WTC11 (cell line): Measurements from ENCODE around the gene ZNF827. TPM values are rescaled to one million over a fixed set of nuclear protein-coding genes. Genes with fewer than 3 reads are reported as not detected.

Experiments used
- ATAC-seq: fragments of 200-7000 bp; cut with Tn5 transposase; 2 replicates; pipeline ENCODE4 v1.10.0; 2021; ENCODE audit warnings: mild to moderate bottlenecking, moderate library complexity
- CTCF ChIA-PET: fragments of 300-600 bp; sonication (Branson Sonifier 250); formaldehyde crosslinking; loops from one replicate; lab custom pipeline; 2021; ENCODE audit warnings: antibody characterized with exemption; lab: Charles Lee
- POLR2A ChIA-PET: fragments of 350-600 bp; sonication (Branson Sonifier 250); formaldehyde crosslinking; loops from one replicate; lab custom pipeline; 2021; ENCODE audit warnings: antibody characterized with exemption; lab: Charles Lee
- DNase-seq: peaks from one replicate; pipeline ENCODE4 v3.0.0; 2021; ENCODE audit warnings: low spot score
- H3K27ac Mint-ChIP-seq: 2 replicates; pipeline ENCODE4 v1.8.0; 2021; ENCODE audit warnings: mixed read lengths
- H3K27me3 Mint-ChIP-seq: 2 replicates; pipeline ENCODE4 v1.8.0; 2021; ENCODE audit warnings: low read depth, mild to moderate bottlenecking, moderate library complexity, mixed read lengths
- H3K36me3 Mint-ChIP-seq: 2 replicates; pipeline ENCODE4 v1.8.0; 2021; ENCODE audit warnings: mixed read lengths
- H3K4me1 Mint-ChIP-seq: 2 replicates; pipeline ENCODE4 v1.8.0; 2022; ENCODE audit warnings: mixed read lengths
- H3K4me3 Mint-ChIP-seq: 2 replicates; pipeline ENCODE4 v1.8.0; 2021; ENCODE audit warnings: mild to moderate bottlenecking, moderate library complexity, mixed read lengths
- H3K9me3 Mint-ChIP-seq: 2 replicates; pipeline ENCODE4 v1.8.0; 2021; ENCODE audit warnings: mixed read lengths
- ARID4B ChIP-seq: sonication (generic); formaldehyde crosslinking; IDR thresholded peaks from 2 replicates; pipeline ENCODE4 v1.8.0; 2023; ENCODE audit warnings: missing genetic modification reagents, mild to moderate bottlenecking, borderline replicate concordance
- CDX4 ChIP-seq: fragments of 250-450 bp; sonication (Bioruptor Pico); IDR thresholded peaks from 2 replicates; pipeline ENCODE4 v1.9.0; 2021; ENCODE audit warnings: moderate library complexity, mild to moderate bottlenecking, inconsistent platforms, borderline replicate concordance
- CREB1 ChIP-seq: sonication (generic); formaldehyde crosslinking; IDR thresholded peaks from 2 replicates; pipeline ENCODE4 v1.8.0; 2023; ENCODE audit warnings: mild to moderate bottlenecking, missing genetic modification reagents
- E2F5 ChIP-seq: sonication (generic); formaldehyde crosslinking; IDR thresholded peaks from 2 replicates; pipeline ENCODE4 v1.8.1; 2022; ENCODE audit warnings: mild to moderate bottlenecking, moderate library complexity, missing genetic modification reagents
- GABPB1 ChIP-seq: sonication (generic); formaldehyde crosslinking; IDR thresholded peaks from 2 replicates; pipeline ENCODE4 v1.8.1; 2023; ENCODE audit warnings: mild to moderate bottlenecking, missing genetic modification reagents
- NR1H2 ChIP-seq: sonication (generic); formaldehyde crosslinking; IDR thresholded peaks from 2 replicates; pipeline ENCODE4 v1.9.0; 2021; ENCODE audit warnings: mild to moderate bottlenecking, moderate library complexity, missing genetic modification reagents
- RORB ChIP-seq: fragments of 250-450 bp; sonication (Bioruptor Pico); IDR thresholded peaks from 2 replicates; pipeline ENCODE4 v1.9.0; 2021; ENCODE audit warnings: mild to moderate bottlenecking
- SMAD4 ChIP-seq: sonication (generic); formaldehyde crosslinking; IDR thresholded peaks from 2 replicates; pipeline ENCODE4 v1.8.0; 2022; ENCODE audit warnings: mild to moderate bottlenecking, missing genetic modification reagents
- TEAD4 ChIP-seq: sonication (generic); formaldehyde crosslinking; IDR thresholded peaks from 2 replicates; pipeline ENCODE4 v1.8.0; 2022; ENCODE audit warnings: mild to moderate bottlenecking, missing genetic modification reagents
- USF2 ChIP-seq: sonication (generic); formaldehyde crosslinking; IDR thresholded peaks from 2 replicates; pipeline ENCODE4 v1.8.1; 2023; ENCODE audit warnings: mild to moderate bottlenecking, missing genetic modification reagents, moderate library complexity
- ZNF396 ChIP-seq: fragments of 250-450 bp; sonication (Bioruptor Pico); IDR thresholded peaks from 2 replicates; pipeline ENCODE4 v1.8.0; 2021; ENCODE audit warnings: mild to moderate bottlenecking, moderate library complexity, borderline replicate concordance
- total RNA-seq: library from RNA; stranded (reverse); gene quantifications from 3 replicates; pipeline ENCODE4 v1.2.3, GENCODE V29; 2021
- TF ChIP-seq, protein P1 (sequence below): fragments of 250-450 bp; sonication (Bioruptor Pico); IDR thresholded peaks from 2 replicates; pipeline ENCODE4 v1.9.0; 2021; ENCODE audit warnings: mild to moderate bottlenecking, borderline replicate concordance
- TF ChIP-seq, protein P2 (sequence below): sonication (generic); formaldehyde crosslinking; IDR thresholded peaks from 2 replicates; pipeline ENCODE4 v1.8.1; 2022; ENCODE audit warnings: low read depth, missing genetic modification reagents, borderline replicate concordance
- TF ChIP-seq, protein P3 (sequence below): sonication (generic); formaldehyde crosslinking; IDR thresholded peaks from 2 replicates; pipeline ENCODE4 v1.8.0; 2022; ENCODE audit warnings: mild to moderate bottlenecking, missing genetic modification reagents

Gene ZNF827
- total RNA-seq, 1 experiment from 2014 or later, result 25.6 TPM

- no peaks in the 10 kb centered on the region for H3K9me3 Mint-ChIP-seq
- peaks cover 62% of the 10 kb centered on the region for H3K36me3 Mint-ChIP-seq
- DNase-seq, result no peak
- peaks cover 81% of the 10 kb centered on the region for H3K4me1 Mint-ChIP-seq
- CTCF ChIA-PET, result no interaction called here
- no peaks in the 10 kb centered on the region for H3K27me3 Mint-ChIP-seq
- POLR2A ChIA-PET, result no interaction called here
- H3K4me3 Mint-ChIP-seq, result no peak overlapping the region
- TF ChIP-seq NR1H2 (CRISPR knock-in tag) (no peak), SMAD4 (CRISPR knock-in tag) (no peak), RORB (CRISPR knock-in tag) (no peak), E2F5 (CRISPR knock-in tag) (no peak), ARID4B (CRISPR knock-in tag) (no peak), GABPB1 (CRISPR knock-in tag) (no peak), ZNF396 (no peak), TEAD4 (CRISPR knock-in tag) (no peak), CREB1 (no peak), USF2 (CRISPR knock-in tag) (no peak), CDX4 (CRISPR knock-in tag) (no peak)
- TF ChIP-seq, protein P1, sequence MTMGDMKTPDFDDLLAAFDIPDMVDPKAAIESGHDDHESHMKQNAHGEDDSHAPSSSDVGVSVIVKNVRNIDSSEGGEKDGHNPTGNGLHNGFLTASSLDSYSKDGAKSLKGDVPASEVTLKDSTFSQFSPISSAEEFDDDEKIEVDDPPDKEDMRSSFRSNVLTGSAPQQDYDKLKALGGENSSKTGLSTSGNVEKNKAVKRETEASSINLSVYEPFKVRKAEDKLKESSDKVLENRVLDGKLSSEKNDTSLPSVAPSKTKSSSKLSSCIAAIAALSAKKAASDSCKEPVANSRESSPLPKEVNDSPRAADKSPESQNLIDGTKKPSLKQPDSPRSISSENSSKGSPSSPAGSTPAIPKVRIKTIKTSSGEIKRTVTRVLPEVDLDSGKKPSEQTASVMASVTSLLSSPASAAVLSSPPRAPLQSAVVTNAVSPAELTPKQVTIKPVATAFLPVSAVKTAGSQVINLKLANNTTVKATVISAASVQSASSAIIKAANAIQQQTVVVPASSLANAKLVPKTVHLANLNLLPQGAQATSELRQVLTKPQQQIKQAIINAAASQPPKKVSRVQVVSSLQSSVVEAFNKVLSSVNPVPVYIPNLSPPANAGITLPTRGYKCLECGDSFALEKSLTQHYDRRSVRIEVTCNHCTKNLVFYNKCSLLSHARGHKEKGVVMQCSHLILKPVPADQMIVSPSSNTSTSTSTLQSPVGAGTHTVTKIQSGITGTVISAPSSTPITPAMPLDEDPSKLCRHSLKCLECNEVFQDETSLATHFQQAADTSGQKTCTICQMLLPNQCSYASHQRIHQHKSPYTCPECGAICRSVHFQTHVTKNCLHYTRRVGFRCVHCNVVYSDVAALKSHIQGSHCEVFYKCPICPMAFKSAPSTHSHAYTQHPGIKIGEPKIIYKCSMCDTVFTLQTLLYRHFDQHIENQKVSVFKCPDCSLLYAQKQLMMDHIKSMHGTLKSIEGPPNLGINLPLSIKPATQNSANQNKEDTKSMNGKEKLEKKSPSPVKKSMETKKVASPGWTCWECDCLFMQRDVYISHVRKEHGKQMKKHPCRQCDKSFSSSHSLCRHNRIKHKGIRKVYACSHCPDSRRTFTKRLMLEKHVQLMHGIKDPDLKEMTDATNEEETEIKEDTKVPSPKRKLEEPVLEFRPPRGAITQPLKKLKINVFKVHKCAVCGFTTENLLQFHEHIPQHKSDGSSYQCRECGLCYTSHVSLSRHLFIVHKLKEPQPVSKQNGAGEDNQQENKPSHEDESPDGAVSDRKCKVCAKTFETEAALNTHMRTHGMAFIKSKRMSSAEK, result no peak
- TF ChIP-seq, protein P2, sequence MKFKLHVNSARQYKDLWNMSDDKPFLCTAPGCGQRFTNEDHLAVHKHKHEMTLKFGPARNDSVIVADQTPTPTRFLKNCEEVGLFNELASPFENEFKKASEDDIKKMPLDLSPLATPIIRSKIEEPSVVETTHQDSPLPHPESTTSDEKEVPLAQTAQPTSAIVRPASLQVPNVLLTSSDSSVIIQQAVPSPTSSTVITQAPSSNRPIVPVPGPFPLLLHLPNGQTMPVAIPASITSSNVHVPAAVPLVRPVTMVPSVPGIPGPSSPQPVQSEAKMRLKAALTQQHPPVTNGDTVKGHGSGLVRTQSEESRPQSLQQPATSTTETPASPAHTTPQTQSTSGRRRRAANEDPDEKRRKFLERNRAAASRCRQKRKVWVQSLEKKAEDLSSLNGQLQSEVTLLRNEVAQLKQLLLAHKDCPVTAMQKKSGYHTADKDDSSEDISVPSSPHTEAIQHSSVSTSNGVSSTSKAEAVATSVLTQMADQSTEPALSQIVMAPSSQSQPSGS (CRISPR knock-in tag), result no peak
- TF ChIP-seq, protein P3, sequence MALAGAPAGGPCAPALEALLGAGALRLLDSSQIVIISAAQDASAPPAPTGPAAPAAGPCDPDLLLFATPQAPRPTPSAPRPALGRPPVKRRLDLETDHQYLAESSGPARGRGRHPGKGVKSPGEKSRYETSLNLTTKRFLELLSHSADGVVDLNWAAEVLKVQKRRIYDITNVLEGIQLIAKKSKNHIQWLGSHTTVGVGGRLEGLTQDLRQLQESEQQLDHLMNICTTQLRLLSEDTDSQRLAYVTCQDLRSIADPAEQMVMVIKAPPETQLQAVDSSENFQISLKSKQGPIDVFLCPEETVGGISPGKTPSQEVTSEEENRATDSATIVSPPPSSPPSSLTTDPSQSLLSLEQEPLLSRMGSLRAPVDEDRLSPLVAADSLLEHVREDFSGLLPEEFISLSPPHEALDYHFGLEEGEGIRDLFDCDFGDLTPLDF (CRISPR knock-in tag), result no peak
- no peak for ATAC-seq
- H3K27ac Mint-ChIP-seq, result no peak overlapping the region; the same call in 1 of the 2 replicates
These were observed 97.8 kb downstream of the ZNF827 start for GRCh38 chr4:145840801-145841200.
